Measurements from ENCODE around the gene MTR. TPM values are rescaled to one million over a fixed set of nuclear protein-coding genes. Genes with fewer than 3 reads are reported as not detected.

Gene MTR
- total RNA-seq, 4 donors from 2014 or later, result 19.0 to 78.1 (median 47.5) TPM

DNA sequence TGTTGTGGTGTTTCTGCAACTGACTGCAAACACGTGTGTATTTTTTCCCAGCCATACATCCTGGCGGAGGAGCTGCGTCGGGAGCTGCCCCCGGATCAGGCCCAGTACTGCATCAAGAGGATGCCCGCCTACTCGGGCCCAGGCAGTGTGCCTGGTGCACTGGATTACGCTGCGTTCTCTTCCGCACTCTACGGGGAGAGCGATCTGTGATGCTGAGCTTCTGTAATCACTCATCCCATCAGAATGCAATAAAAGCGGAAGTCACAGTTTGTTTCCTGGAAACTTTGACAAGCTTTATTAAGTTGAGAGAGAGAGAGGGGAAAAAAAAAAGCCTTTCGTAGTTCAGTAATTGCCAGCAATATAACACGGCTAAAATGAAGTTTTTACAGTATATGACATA lies 32.7 kb upstream of the MTR start:
- intact Hi-C loops (cut with DNase I; ENCODE audit: low total_unique reads), result no loop called here
- no peak overlapping the region for H3K4me3 ChIP-seq

DNA sequence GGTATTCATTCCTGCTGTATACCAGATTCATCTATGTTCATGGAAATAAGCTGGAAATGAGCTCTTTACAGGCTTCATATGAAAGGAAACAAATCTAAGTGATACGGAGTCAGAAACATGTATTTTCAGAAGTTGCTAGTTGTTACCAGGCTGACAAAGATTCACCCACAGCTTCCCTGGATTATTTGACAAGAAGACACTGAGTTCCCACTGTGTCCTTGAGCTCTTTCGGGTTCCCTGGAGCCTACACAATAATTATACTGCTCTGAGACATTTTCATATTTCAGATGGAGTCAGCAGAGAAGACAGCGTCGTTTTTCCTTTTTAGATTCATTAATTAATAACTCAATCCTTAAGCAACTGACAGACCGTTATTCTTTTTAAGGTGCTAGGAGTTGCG lies 29.3 kb upstream of the MTR start:
- H3K4me3 ChIP-seq, result no peak overlapping the region
- no peaks in the 10 kb centered on the region for H3K9me3 ChIP-seq
- no peaks in the 10 kb centered on the region for H3K36me3 ChIP-seq
- H3K27ac ChIP-seq, result no peak overlapping the region
- H3K4me1 ChIP-seq, result no peaks in the 10 kb centered on the region
- TF ChIP-seq POLR2A (IDR thresholded peaks at IDR 0.05), result no peak
- TF ChIP-seq, protein P1, sequence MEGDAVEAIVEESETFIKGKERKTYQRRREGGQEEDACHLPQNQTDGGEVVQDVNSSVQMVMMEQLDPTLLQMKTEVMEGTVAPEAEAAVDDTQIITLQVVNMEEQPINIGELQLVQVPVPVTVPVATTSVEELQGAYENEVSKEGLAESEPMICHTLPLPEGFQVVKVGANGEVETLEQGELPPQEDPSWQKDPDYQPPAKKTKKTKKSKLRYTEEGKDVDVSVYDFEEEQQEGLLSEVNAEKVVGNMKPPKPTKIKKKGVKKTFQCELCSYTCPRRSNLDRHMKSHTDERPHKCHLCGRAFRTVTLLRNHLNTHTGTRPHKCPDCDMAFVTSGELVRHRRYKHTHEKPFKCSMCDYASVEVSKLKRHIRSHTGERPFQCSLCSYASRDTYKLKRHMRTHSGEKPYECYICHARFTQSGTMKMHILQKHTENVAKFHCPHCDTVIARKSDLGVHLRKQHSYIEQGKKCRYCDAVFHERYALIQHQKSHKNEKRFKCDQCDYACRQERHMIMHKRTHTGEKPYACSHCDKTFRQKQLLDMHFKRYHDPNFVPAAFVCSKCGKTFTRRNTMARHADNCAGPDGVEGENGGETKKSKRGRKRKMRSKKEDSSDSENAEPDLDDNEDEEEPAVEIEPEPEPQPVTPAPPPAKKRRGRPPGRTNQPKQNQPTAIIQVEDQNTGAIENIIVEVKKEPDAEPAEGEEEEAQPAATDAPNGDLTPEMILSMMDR (IDR thresholded peaks at IDR 0.05), result no peak
- intact Hi-C loops (cut with DNase I; ENCODE audit: low total_unique reads), result no loop called here
- H3K27me3 ChIP-seq, result no peaks in the 10 kb centered on the region
- no peak for DNase-seq

More for the DNA sequence above, 32.7 kb upstream of the MTR start:
- TF ChIP-seq, protein P1 (IDR thresholded peaks at IDR 0.05), result no peak
- no peak for TF ChIP-seq POLR2A (IDR thresholded peaks at IDR 0.05)
- H3K4me1 ChIP-seq, result no peaks in the 10 kb centered on the region
- H3K27ac ChIP-seq, result no peak overlapping the region
- DNase-seq, result no peak
- H3K27me3 ChIP-seq, result no peaks in the 10 kb centered on the region
- H3K36me3 ChIP-seq, result no peaks in the 10 kb centered on the region
- H3K9me3 ChIP-seq, result no peaks in the 10 kb centered on the region

DNA sequence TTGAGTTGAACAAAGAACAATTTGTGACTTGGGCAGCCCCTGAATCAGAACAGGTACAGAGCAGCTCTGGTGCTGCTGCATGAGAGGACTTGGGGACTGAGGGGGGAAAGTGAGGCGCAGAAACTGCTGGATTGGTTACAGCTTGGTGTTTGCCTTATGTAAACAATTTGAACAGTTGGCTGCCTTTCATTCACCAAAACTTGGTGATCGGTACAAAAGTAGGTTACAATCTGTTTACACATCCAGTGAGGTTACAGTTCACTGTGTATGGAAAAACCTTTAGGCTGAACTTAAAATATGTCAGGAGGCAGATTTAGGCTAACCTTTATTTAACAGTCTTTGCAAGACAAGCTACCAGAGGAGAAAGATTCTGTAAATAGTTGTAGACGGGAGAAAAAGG lies 28.6 kb upstream of the MTR start:
- no peaks in the 10 kb centered on the region for H3K27me3 ChIP-seq
- TF ChIP-seq, protein P1 (IDR thresholded peaks at IDR 0.05), result no peak
- TF ChIP-seq POLR2A (IDR thresholded peaks at IDR 0.05), result no peak
- H3K27ac ChIP-seq, result no peak overlapping the region
- intact Hi-C loops (cut with DNase I; ENCODE audit: low total_unique reads), result no loop called here
- no peaks in the 10 kb centered on the region for H3K4me1 ChIP-seq
- H3K4me3 ChIP-seq, result no peak overlapping the region
- DNase-seq, result no peak
- no peaks in the 10 kb centered on the region for H3K36me3 ChIP-seq
- no peaks in the 10 kb centered on the region for H3K9me3 ChIP-seq

DNA sequence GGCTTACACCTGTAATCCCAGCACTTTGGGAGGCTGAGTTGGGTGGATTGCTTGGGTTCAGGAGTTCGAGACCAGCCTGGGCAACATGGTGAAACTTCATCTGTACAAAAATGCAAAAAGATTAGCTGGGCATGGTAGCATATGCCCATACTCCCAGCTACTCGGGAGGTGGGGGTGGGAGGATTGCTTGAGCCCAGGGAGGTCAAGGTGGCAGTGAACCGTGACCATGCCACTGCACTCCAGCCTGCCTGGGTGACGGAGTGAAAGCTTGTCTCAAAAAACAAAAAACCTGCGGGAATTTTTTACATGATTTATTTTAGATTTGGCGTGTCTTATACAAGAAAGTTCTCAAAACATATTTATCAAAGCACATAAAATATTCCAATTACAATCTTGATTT lies 27.8 kb upstream of the MTR start:
- Histone ChIP-seq H3K36me3 (no peaks in the 10 kb centered on the region), H3K9me3 (no peaks in the 10 kb centered on the region), H3K27ac (no peak overlapping the region), H3K4me3 (no peak overlapping the region), H3K27me3 (no peaks in the 10 kb centered on the region), H3K4me1 (no peaks in the 10 kb centered on the region)
- intact Hi-C loops (cut with DNase I; ENCODE audit: low total_unique reads), result no loop called here
- TF ChIP-seq, protein P1 (IDR thresholded peaks at IDR 0.05), result no peak
- no peak for TF ChIP-seq POLR2A (IDR thresholded peaks at IDR 0.05)
- no peak for DNase-seq

DNA sequence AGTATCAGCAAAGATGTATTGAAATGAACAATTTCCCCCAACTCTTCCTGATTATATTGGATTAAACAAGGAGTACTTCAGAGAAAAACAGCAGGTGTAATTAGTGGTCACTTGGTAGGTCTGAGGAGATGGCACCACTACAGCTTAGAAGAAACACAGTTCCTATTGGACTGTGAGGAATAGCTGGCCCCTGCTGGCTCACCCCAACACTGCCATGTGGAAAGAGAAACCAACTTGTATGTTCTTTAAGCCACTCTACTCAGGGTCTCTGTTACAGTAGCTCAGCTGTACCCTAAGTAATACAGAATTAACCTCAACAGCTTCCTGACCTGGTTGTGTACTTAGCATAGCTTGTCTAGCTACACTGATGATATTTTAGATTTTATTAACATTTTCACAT lies 26.5 kb upstream of the MTR start:
- H3K9me3 ChIP-seq, result no peaks in the 10 kb centered on the region
- no peak for DNase-seq
- intact Hi-C loops (cut with DNase I; ENCODE audit: low total_unique reads), result no loop called here
- no peak overlapping the region for H3K27ac ChIP-seq
- TF ChIP-seq, protein P1 (IDR thresholded peaks at IDR 0.05), result no peak
- TF ChIP-seq POLR2A (IDR thresholded peaks at IDR 0.05), result no peak
- no peaks in the 10 kb centered on the region for H3K4me1 ChIP-seq
- H3K4me3 ChIP-seq, result no peak overlapping the region
- H3K27me3 ChIP-seq, result no peaks in the 10 kb centered on the region
- no peaks in the 10 kb centered on the region for H3K36me3 ChIP-seq
